ENCODE measurements around the gene CYBA.

GRCh38 chr16:88619859-88620815 is 30.7 kb downstream of the CYBA start:
- TF ChIP-seq POLR2A (IDR thresholded peaks at IDR 0.05) = no peak
- no peak for TF ChIP-seq CTCF (IDR thresholded peaks at IDR 0.05)

Data from uterus (tissue), 2 donors.